HEK293 (cell line): ENCODE data around the gene CR1.

ENCODE experiments used
- CTCF ChIA-PET: fragments of 350-600 bp; formaldehyde crosslinking; extraction: SDS; loops from one replicate; lab custom pipeline; 2021; ENCODE audit warnings: antibody characterized with exemption; lab: Yijun Ruan, JAX
- POLR2A ChIA-PET: fragments of 300-600 bp; formaldehyde crosslinking; extraction: SDS; loops from one replicate; lab custom pipeline; 2020; ENCODE audit warnings: antibody characterized with exemption, inconsistent platforms; lab: Yijun Ruan, JAX
- H3K27ac ChIP-seq: fragments of 200-500 bp; sonication (Bioruptor generic); 2 replicates; pipeline ENCODE4 v1.5.1; 2014; ENCODE audit warnings: low read depth, low read length, control low read depth, inconsistent platforms; ENCODE audit errors: extremely low read depth
- H3K36me3 ChIP-seq, 2 experiments: fragments of 200-500 bp in 1 of 2; sonication (Bioruptor generic) in 1 of 2; 1 replicate in 1 of 2; 2 replicates in 1 of 2; pipeline ENCODE4 v1.5.1; 2014 to 2017; ENCODE audit warnings: inconsistent platforms in 2 of 2, low read length in 2 of 2; ENCODE audit not compliant: control insufficient read depth in 2 of 2, insufficient read depth in 1 of 2
- H3K4me1 ChIP-seq: fragments of 200-500 bp; sonication (Bioruptor generic); 2 replicates; pipeline ENCODE4 v1.5.1; 2014; ENCODE audit warnings: mild to moderate bottlenecking, low read length, inconsistent platforms; ENCODE audit not compliant: control insufficient read depth, insufficient read depth
- H3K4me3 ChIP-seq: 2 replicates; pipeline ENCODE4 v1.5.1; 2011; ENCODE audit warnings: low read depth, mild to moderate bottlenecking, control low read depth, low read length, moderate library complexity
- H3K9me3 ChIP-seq: fragments of 200-500 bp; sonication (Bioruptor generic); 2 replicates; pipeline ENCODE4 v1.5.1; 2014; ENCODE audit warnings: low read depth, low read length, inconsistent platforms; ENCODE audit not compliant: control insufficient read depth, insufficient read depth
- CTCF ChIP-seq: fragments of 450-650 bp; formaldehyde crosslinking; IDR thresholded peaks from 2 replicates; pipeline ENCODE4 v1.5.1; 2016; ENCODE audit warnings: missing biosample characterization, missing genetic modification characterization
- EGR2 ChIP-seq: fragments of 450-650 bp; formaldehyde crosslinking; IDR thresholded peaks from 2 replicates; pipeline ENCODE4 v1.5.1; 2016; ENCODE audit warnings: low read depth, missing biosample characterization, missing genetic modification characterization
- KLF10 ChIP-seq: fragments of 450-650 bp; IDR thresholded peaks from 2 replicates; pipeline ENCODE4 v1.5.1; 2018; ENCODE audit warnings: missing biosample characterization, mild to moderate bottlenecking, missing genetic modification characterization
- KLF16 ChIP-seq: fragments of 450-650 bp; formaldehyde crosslinking; IDR thresholded peaks from 2 replicates; pipeline ENCODE4 v1.5.1; 2017; ENCODE audit warnings: missing biosample characterization, missing genetic modification characterization
- REST ChIP-seq: fragments of 450-650 bp; formaldehyde crosslinking; IDR thresholded peaks from 2 replicates; pipeline ENCODE4 v1.5.1; 2016; ENCODE audit warnings: missing biosample characterization, missing genetic modification characterization
- TSHZ1 ChIP-seq: fragments of 450-650 bp; formaldehyde crosslinking; IDR thresholded peaks from 2 replicates; pipeline ENCODE4 v1.5.1; 2016; ENCODE audit warnings: missing biosample characterization, missing genetic modification characterization, borderline replicate concordance
- ZBTB1 ChIP-seq: fragments of 450-650 bp; formaldehyde crosslinking; IDR thresholded peaks from 2 replicates; pipeline ENCODE4 v1.5.1; 2016; ENCODE audit warnings: missing biosample characterization, missing genetic modification characterization
- ZBTB11 ChIP-seq: fragments of 450-650 bp; formaldehyde crosslinking; conservative IDR thresholded peaks from 2 replicates; pipeline ENCODE4 v1.5.1; 2016; ENCODE audit warnings: low read depth, missing biosample characterization, missing genetic modification characterization
- ZFHX2 ChIP-seq: fragments of 450-650 bp; formaldehyde crosslinking; conservative IDR thresholded peaks from 2 replicates; pipeline ENCODE4 v1.5.1; 2016; ENCODE audit warnings: missing biosample characterization, missing genetic modification characterization
- ZIC2 ChIP-seq: fragments of 450-650 bp; formaldehyde crosslinking; IDR thresholded peaks from 2 replicates; pipeline ENCODE4 v1.5.1; 2016; ENCODE audit warnings: missing biosample characterization, missing genetic modification characterization
- ZNF138 ChIP-seq: fragments of 450-650 bp; formaldehyde crosslinking; IDR thresholded peaks from 2 replicates; pipeline ENCODE4 v1.5.1; 2016; ENCODE audit warnings: missing biosample characterization, missing genetic modification characterization, borderline replicate concordance
- ZNF280D ChIP-seq: fragments of 450-650 bp; formaldehyde crosslinking; IDR thresholded peaks from 2 replicates; pipeline ENCODE4 v1.5.1; 2016; ENCODE audit warnings: missing biosample characterization, missing genetic modification characterization
- ZNF391 ChIP-seq: fragments of 450-650 bp; formaldehyde crosslinking; IDR thresholded peaks from 2 replicates; pipeline ENCODE4 v1.5.1; 2016; ENCODE audit warnings: low read depth, missing biosample characterization, missing genetic modification characterization, borderline replicate concordance
- ZNF561 ChIP-seq: fragments of 450-650 bp; IDR thresholded peaks from 2 replicates; pipeline ENCODE4 v1.5.1; 2018; ENCODE audit warnings: missing biosample characterization, missing genetic modification characterization, borderline replicate concordance
- ZNF639 ChIP-seq: fragments of 450-650 bp; formaldehyde crosslinking; IDR thresholded peaks from 2 replicates; pipeline ENCODE4 v1.5.1; 2016; ENCODE audit warnings: missing biosample characterization, missing genetic modification characterization
- ZNF701 ChIP-seq: fragments of 450-650 bp; formaldehyde crosslinking; IDR thresholded peaks from 2 replicates; pipeline ENCODE4 v1.5.1; 2016; ENCODE audit warnings: missing biosample characterization, missing genetic modification characterization
- ZSCAN16 ChIP-seq: fragments of 450-650 bp; formaldehyde crosslinking; IDR thresholded peaks from 2 replicates; pipeline ENCODE4 v1.5.1; 2016; ENCODE audit warnings: missing biosample characterization, missing genetic modification characterization
- ZSCAN23 ChIP-seq: fragments of 450-650 bp; formaldehyde crosslinking; IDR thresholded peaks from 2 replicates; pipeline ENCODE4 v1.5.1; 2016; ENCODE audit warnings: missing biosample characterization, missing genetic modification characterization

Gene CR1

GRCh38 chr1:207659545-207660153 lies 163.7 kb downstream of the CR1 start:
- no peaks in the 10 kb centered on the region for H3K36me3 ChIP-seq
- CTCF ChIA-PET: interaction anchor here (1.3 to 1.5 kb wide), 2 partner anchors 39 to 137 kb away, joined by 3 to 7 read pairs; no protein-coding TSS in a partner anchor
- POLR2A ChIA-PET: no interaction called here
- TF ChIP-seq KLF16 (tag by site-specific recombination) (no peak), ZBTB11 (tag by site-specific recombination) (no peak), ZNF701 (tag by site-specific recombination) (no peak), ZNF280D (tag by site-specific recombination) (no peak), REST (no peak), EGR2 (peak; percentile 48; the same call in 1 of the 2 replicates), ZIC2 (tag by site-specific recombination) (peak; percentile 28; the same call in 1 of the 2 replicates), ZSCAN16 (no peak), ZBTB1 (tag by site-specific recombination) (no peak), ZNF639 (tag by site-specific recombination) (no peak), KLF10 (tag by site-specific recombination) (no peak), ZNF391 (tag by site-specific recombination) (no peak), ZSCAN23 (no peak), CTCF (tag by site-specific recombination) (no peak), ZNF138 (tag by site-specific recombination) (no peak), ZNF561 (tag by site-specific recombination) (no peak), ZFHX2 (tag by site-specific recombination) (peak; percentile 60), TSHZ1 (tag by site-specific recombination) (no peak)

More at GRCh38 chr1:207659545-207660153, 163.7 kb downstream of the CR1 start:
- no peak overlapping the region for H3K27ac ChIP-seq
- H3K4me1 ChIP-seq: no peaks in the 10 kb centered on the region
- no peak overlapping the region for H3K4me3 ChIP-seq
- no peaks in the 10 kb centered on the region for H3K9me3 ChIP-seq
